Ishikawa (cell line): ENCODE results near the gene KDM2A.

ENCODE experiments used
- CREB1 ChIP-seq: IDR thresholded peaks from 2 replicates; pipeline ENCODE4 v1.6.1; 2012; ENCODE audit warnings: low read depth
- EGR1 ChIP-seq: IDR thresholded peaks from 2 replicates; pipeline ENCODE4 v1.6.1; 2012
- TAF1 ChIP-seq: IDR thresholded peaks from 2 replicates; pipeline ENCODE4 v1.6.1; 2012; ENCODE audit warnings: low read depth, mild to moderate bottlenecking
- TCF12 ChIP-seq: IDR thresholded peaks from 2 replicates; pipeline ENCODE4 v1.6.1; 2012; ENCODE audit warnings: low read depth

DNA sequence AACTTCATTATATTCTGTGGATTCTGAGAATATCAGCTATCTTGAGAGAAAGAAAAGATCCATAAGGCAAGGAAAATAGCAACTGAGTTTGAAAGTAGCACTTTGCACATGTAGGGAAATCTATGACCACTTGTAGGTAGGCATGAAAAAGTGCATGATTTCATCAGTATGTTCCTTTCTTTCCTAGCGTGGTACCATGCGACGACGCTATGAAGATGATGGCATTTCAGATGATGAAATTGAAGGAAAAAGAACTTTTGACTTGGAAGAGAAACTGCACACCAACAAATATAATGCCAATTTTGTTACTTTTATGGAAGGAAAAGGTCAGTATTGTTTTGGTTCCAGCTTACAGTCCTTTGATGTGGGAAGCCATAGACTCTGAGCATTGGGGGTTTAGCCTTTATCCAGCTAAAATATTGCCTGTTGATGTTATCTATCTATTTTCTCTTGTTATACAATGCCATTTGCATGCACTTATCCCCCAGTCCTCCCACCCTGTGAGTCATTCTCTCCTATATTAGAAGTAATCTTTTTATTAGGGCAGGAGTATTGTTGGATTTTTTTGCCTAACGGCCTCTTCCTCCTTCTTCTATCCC lies 60.9 kb downstream of the KDM2A start:
- TF ChIP-seq TCF12: no peak
- no peak for TF ChIP-seq CREB1
- no peak for TF ChIP-seq EGR1
- no peak for TF ChIP-seq TAF1
